Lung (tissue), 12 donors: Measurements from ENCODE around the gene PODN. TPM values are rescaled to one million over a fixed set of nuclear protein-coding genes. Genes with fewer than 3 reads are reported as not detected.

ENCODE experiments used
- ATAC-seq: fragments of 200-7000 bp; cut with Tn5 transposase; one replicate; pipeline ENCODE4 v1.9.1; 2020; ENCODE audit warnings: moderate number of reproducible peaks; ENCODE audit not compliant: insufficient read depth, low FRiP score
- DNase-seq, 3 donors: peaks; one replicate each; pipeline ENCODE4 v3.0.0-alpha.2; 2013 to 2017
- H3K27ac ChIP-seq, 2 donors: one replicate each; pipeline ENCODE4 v1.5.1; 2013; ENCODE audit warnings: mild to moderate bottlenecking in 2 of 2, moderate library complexity in 2 of 2, control low read depth in 1 of 2, inconsistent platforms in 1 of 2, low read depth in 1 of 2, low read length in 1 of 2
- H3K27me3 ChIP-seq, 3 donors: one replicate each; pipeline ENCODE4 v1.5.1; 2013; ENCODE audit warnings: low read length in 2 of 3; ENCODE audit not compliant: control insufficient read depth in 3 of 3, insufficient read depth in 3 of 3
- H3K36me3 ChIP-seq, 4 donors: one replicate each; pipeline ENCODE4 v1.5.1; 2013; ENCODE audit warnings: low read length in 4 of 4, mild to moderate bottlenecking in 1 of 4, moderate library complexity in 1 of 4; ENCODE audit not compliant: control insufficient read depth in 4 of 4, insufficient read depth in 4 of 4
- H3K4me1 ChIP-seq, 5 donors: one replicate each; pipeline ENCODE4 v1.5.1; 2013; ENCODE audit warnings: low read length in 5 of 5, mild to moderate bottlenecking in 2 of 5, moderate library complexity in 1 of 5; ENCODE audit not compliant: control insufficient read depth in 5 of 5, insufficient read depth in 5 of 5
- H3K4me3 ChIP-seq: one replicate; pipeline ENCODE4 v1.5.1; 2013; ENCODE audit warnings: mild to moderate bottlenecking, control low read depth, moderate library complexity
- H3K9ac ChIP-seq, 2 donors: one replicate each; pipeline ENCODE4 v1.5.1; 2013; ENCODE audit warnings: low read length in 2 of 2, control low read depth in 1 of 2; ENCODE audit not compliant: insufficient read depth in 1 of 2
- H3K9me3 ChIP-seq, 4 donors: one replicate each; pipeline ENCODE4 v1.5.1; 2013; ENCODE audit warnings: low read length in 3 of 4, mild to moderate bottlenecking in 1 of 4, moderate library complexity in 1 of 4; ENCODE audit not compliant: control insufficient read depth in 4 of 4, insufficient read depth in 3 of 4
- WGBS, 2 donors: extraction: QIAGEN DNeasy Blood & Tissue Kit; methylation state at CpG; one replicate each; pipeline ENCODE4 v1.1.7; 2013; 5-methylcytosine and 5-hydroxymethylcytosine counted together
- polyA plus RNA-seq, 2 donors: library from polyadenylated mRNA; stranded (reverse); fragments of 200-250 nt; gene quantifications; one replicate each; pipeline ENCODE4 v1.2.1, GENCODE V29; 2013
- total RNA-seq, 2 donors: library from RNA; depleted of rRNA in 1 of 2; stranded (reverse); fragments of >200 nt in 1 of 2; gene quantifications; one replicate each; pipeline ENCODE4 v1.2.1, GENCODE V29; 2014 to 2021
- TF ChIP-seq, protein P1 (sequence below): IDR thresholded peaks from 2 replicates; pipeline ENCODE4 v1.5.1; 2012; ENCODE audit warnings: mild to moderate bottlenecking; ENCODE audit errors: control extremely low read depth, extremely low read depth
- donor health status: control.
- donor health status: control.
- donor health status: Bipolar disorder and iron deficiency.
- donor health status: healthy.
- donor health status: DM: yes; HTN: yes; CAD: no.

The PODN gene
- total and polyA plus RNA-seq, 4 donors, result 12.9 to 40.9 (median 21.7) TPM

DNA sequence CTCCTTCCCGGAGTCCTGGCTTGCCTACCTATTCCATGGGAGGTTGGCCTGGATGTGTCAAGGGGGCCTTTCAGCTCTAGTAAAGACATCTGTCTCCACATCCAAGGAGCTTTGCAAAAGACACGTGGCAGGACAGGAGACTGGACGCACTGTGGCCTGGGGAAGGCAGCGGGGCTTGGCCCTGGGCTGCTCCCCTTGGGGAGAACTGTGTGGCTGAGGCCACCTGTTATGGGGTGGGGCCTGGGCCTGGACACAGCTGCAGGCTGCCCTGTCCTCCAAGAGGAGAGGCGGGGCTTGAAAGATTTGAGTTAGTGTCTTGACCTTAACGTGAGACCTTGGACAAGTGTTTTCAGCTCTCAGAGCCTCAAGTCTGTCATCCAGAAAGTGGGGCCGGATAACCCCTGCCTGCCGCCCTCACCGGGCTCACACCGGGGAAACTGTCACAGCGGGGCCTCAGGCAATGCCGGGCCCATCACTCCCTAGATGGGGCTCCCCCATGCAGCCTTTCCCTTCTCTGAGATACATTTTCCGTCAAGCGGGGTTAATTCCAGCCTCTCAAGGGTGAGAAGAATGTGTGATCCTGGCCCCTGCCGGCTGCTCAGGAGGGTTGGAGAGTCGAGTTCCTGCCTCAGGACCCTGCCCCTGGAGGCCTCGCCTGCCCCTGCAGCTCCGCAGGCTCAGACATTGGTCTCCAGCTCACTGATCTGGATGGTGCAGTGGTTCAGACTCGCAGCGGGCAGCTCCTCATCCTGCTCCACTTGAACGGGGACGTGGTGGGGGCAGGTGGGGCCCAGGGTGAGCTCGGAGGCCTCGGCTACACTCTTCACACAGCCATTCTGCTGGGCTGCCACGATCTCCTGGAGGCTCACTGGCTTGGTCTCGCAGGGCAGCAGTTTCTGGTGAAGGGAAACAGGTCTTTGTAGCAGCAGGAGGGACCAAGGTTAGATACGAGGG lies 25.6 kb downstream of the PODN start:
- TF ChIP-seq, protein P1, sequence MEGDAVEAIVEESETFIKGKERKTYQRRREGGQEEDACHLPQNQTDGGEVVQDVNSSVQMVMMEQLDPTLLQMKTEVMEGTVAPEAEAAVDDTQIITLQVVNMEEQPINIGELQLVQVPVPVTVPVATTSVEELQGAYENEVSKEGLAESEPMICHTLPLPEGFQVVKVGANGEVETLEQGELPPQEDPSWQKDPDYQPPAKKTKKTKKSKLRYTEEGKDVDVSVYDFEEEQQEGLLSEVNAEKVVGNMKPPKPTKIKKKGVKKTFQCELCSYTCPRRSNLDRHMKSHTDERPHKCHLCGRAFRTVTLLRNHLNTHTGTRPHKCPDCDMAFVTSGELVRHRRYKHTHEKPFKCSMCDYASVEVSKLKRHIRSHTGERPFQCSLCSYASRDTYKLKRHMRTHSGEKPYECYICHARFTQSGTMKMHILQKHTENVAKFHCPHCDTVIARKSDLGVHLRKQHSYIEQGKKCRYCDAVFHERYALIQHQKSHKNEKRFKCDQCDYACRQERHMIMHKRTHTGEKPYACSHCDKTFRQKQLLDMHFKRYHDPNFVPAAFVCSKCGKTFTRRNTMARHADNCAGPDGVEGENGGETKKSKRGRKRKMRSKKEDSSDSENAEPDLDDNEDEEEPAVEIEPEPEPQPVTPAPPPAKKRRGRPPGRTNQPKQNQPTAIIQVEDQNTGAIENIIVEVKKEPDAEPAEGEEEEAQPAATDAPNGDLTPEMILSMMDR, result no peak
- Histone ChIP-seq H3K36me3 (peaks cover 0 to 3% (median 0%) of the 10 kb centered on the region in 4 donors), H3K9ac (no peak overlapping the region), H3K4me3 (no peak overlapping the region), H3K27me3 (no peaks in the 10 kb centered on the region), H3K27ac (no peak overlapping the region), H3K9me3 (no peaks in the 10 kb centered on the region), H3K4me1 (peaks cover 0 to 33% (median 7%) of the 10 kb centered on the region in 5 donors)
- DNase-seq, result peak in 1 of 3 donors; percentile 41
- ATAC-seq, result no peak
- 87 to 89% methylated on average over 27 of the region's 27 CpGs for WGBS, 2 donors

DNA sequence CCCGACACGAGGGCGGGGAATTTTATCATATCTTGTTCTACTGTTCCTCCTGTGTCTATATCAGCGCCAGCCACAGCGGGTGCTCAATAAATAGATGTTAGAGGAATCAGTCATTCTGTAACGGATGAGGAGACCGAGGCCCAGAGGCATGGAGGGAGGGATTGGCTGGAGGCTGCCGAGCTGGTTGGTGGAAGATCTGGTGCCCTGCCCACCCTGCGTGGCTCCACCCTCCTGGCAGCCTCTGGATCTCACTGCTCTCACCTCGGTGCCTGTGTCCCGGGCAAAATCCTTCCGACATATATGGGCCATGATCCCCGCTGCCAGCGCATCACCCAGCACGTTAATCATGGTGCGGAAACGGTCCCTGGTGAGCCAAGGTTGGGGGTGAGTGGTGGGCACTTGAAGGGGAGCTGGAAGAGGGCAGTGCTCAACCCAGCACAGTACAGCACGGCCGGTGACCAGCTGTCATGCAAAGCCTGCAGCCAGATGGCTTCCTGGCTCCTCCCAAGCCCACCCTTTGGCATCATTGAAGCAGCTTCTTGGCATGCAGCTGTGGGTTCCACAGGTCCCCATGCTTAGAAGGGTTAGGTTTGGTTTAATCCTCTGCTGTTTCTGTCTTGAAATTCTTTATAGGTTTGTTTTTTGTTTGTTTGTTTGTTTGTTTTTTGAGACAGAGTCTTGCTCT lies 26.7 kb downstream of the PODN start:
- no peak overlapping the region for H3K9ac ChIP-seq
- no peak for ATAC-seq
- peaks cover 0 to 2% (median 0%) of the 10 kb centered on the region in 4 donors for H3K36me3 ChIP-seq
- TF ChIP-seq, protein P1, result no peak
- 86 to 87% methylated on average over 19 of the region's 19 CpGs for WGBS, 2 donors
- no peak overlapping the region for H3K4me3 ChIP-seq
- no peaks in the 10 kb centered on the region for H3K9me3 ChIP-seq
- H3K27ac ChIP-seq, result no peak overlapping the region
- DNase-seq, result peak in 2 of 3 donors; percentile 36 to 45
- no peaks in the 10 kb centered on the region for H3K27me3 ChIP-seq
- peaks cover 0 to 23% (median 7%) of the 10 kb centered on the region in 5 donors for H3K4me1 ChIP-seq

DNA sequence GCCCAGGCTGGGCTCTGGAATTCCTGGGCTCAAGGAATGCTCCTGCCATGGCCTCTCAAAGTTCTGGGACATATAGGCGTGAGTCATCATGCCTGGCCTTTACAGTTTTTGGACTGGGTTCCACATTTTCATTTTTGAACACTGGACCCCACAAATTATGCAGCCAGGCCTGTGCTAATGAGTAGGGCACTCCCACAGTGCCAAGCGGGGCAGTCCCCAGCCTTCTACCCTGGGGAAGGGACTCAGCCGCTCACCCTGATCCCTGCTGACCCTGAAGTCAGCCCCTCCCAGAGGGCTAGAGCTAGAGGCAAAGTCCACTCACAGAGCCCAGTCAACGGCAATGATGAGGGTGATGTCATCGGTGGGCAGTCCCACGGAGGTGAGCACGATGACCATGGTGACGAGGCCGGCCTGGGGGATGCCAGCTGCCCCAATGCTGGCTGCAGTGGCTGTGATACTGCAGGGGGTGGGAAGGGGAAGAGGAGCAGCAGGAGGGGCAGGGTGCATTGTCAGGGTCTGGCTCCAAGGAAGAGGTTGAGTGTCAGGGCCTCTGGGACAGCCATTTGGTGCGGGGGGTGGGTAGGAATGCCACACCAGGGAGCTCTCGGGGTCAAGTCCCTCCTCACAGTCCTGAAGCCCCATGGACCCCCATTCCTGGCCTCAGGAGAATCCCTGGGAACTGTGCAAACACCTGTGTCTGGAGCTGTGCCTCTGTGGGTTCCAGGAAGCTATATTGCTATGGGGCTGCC lies 27.6 kb downstream of the PODN start:
- Histone ChIP-seq H3K27me3 (no peaks in the 10 kb centered on the region), H3K9me3 (no peaks in the 10 kb centered on the region), H3K4me1 (peaks cover 0 to 18% (median 3%) of the 10 kb centered on the region in 5 donors), H3K9ac (no peak overlapping the region), H3K4me3 (no peak overlapping the region), H3K36me3 (peaks cover 0 to 2% (median 0%) of the 10 kb centered on the region in 4 donors), H3K27ac (no peak overlapping the region)
- ATAC-seq (no peak), DNase-seq (no peak)
- TF ChIP-seq, protein P1, result no peak
- WGBS, 2 donors, result 89 to 91% methylated on average over 11 of the region's 11 CpGs
